Activated T-cell treated with anti-CD3 and anti-CD28 coated beads, Interleukin-2, amount 50 U/mL, for 24 hours (primary cell): ENCODE results near the gene INPP1.
A peak's percentile ranks its signal among the peaks of the same experiment; 100 is the strongest.

Experiments
- DNase-seq: peaks from one replicate; pipeline ENCODE4 v3.0.0-alpha.2; 2020
- H3K27ac Mint-ChIP-seq: 2 replicates; pipeline ENCODE4 v1.8.0; 2020; ENCODE audit warnings: mild to moderate bottlenecking, mixed read lengths
- H3K27me3 Mint-ChIP-seq: 2 replicates; pipeline ENCODE4 v1.8.0; 2020; ENCODE audit warnings: mixed read lengths
- H3K36me3 Mint-ChIP-seq: 2 replicates; pipeline ENCODE4 v1.8.0; 2020; ENCODE audit warnings: low read depth, mixed read lengths
- H3K4me1 Mint-ChIP-seq: 2 replicates; pipeline ENCODE4 v1.8.0; 2020; ENCODE audit warnings: low read depth, mixed read lengths
- H3K4me3 Mint-ChIP-seq: 2 replicates; pipeline ENCODE4 v1.8.0; 2020; ENCODE audit warnings: mild to moderate bottlenecking, moderate library complexity, mixed read lengths
- H3K9me3 Mint-ChIP-seq: 2 replicates; pipeline ENCODE4 v1.8.0; 2020; ENCODE audit warnings: mixed read lengths

INPP1 gene

DNA sequence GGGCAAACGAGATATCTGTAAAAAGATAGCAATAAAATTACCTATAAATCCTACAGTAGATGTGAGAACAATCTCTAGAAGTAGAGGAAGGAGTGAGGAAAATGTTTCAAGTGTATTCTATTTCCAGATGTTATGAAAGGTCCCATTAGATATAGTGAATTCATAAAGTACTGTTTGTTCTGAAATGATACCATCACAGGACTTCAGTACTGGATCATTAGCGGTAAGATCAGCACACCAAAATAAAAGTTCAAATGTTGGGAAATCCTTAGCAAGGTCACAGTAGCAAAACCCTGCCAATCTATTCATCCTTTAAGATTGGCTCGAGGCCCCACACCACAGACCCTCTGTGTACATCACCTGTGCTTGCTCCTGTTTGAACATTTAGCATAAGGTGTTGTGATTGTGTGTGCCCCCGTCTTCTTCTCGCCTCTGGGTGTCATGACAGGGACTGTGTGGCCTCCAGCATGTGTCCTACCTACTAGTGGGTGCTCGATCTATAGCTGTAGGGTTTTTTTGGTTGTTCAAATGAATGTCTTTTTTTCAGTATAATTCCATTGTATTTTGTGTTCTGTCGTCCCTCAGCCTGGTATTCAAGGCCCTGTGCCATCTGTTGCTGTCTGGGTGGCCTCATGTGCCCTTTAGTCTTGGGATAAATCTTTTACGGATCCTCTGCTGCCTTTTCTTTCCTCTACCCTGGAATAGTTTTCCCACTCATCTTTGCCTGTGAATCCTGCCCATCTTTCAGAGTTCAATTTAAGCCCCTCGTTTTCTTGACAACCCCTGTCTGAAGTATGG lies 73.9 kb downstream of the INPP1 start:
- DNase-seq = no peak
- Mint-ChIP-seq H3K9me3 (no peaks in the 10 kb centered on the region), H3K4me1 (peaks cover 86% of the 10 kb centered on the region), H3K27me3 (no peaks in the 10 kb centered on the region), H3K27ac (peak overlapping the region; percentile 68), H3K36me3 (peaks cover 37% of the 10 kb centered on the region), H3K4me3 (no peak overlapping the region)

DNA sequence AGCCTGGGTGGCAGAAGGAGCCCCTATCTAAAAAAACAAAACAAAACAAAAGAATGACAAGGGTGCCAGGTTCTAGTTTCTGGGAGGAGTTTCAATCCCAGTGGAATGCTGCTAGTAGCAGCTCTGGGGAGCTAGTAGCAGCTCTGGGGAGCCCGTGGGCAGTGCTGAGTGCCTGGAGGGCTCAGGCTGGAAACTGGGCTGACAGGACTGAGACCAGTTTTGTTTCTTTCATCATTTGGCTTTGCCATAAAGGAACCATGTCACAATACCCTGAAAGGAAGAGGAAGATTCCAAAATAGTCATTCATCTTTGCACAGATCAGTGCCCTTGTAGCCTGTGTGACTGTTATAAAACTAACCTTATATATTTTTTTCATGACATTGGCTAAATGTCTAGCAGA lies 75.3 kb downstream of the INPP1 start:
- Mint-ChIP-seq H3K4me3 (no peak overlapping the region), H3K4me1 (peaks cover 85% of the 10 kb centered on the region), H3K27ac (no peak overlapping the region)

DNA sequence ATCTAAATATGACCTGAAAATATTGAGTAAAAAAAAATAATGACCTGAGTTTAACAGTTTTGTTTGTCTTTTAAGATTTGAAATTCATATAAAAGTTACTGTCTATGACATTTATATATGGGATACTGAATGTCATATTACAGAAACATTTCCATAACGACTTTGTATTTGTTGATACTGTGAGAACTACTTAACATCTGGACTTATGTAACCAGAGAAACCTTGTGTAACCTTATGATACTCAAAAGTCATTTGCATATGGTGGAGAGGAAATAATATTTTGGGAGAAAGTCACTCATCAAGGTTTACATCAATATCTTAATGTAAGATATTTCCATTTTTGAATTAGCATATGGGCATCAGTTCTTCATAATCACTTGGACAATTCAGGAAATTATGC lies 77.4 kb downstream of the INPP1 start:
- peaks cover 86% of the 10 kb centered on the region for H3K4me1 Mint-ChIP-seq
- H3K27me3 Mint-ChIP-seq = no peaks in the 10 kb centered on the region
- no peak overlapping the region for H3K4me3 Mint-ChIP-seq
- no peak overlapping the region for H3K27ac Mint-ChIP-seq
- H3K36me3 Mint-ChIP-seq = peaks cover 52% of the 10 kb centered on the region
- DNase-seq = no peak
- H3K9me3 Mint-ChIP-seq = no peaks in the 10 kb centered on the region

More for the DNA sequence above, 75.3 kb downstream of the INPP1 start:
- Mint-ChIP-seq H3K36me3 (peaks cover 41% of the 10 kb centered on the region), H3K27me3 (no peaks in the 10 kb centered on the region), H3K9me3 (no peaks in the 10 kb centered on the region)
- DNase-seq = no peak
